22Rv1 (cell line): ENCODE results near the gene FAM168A.

Experiments used
- CTCF ChIP-seq: fragments of 450-650 bp; IDR thresholded peaks from 2 replicates; pipeline ENCODE4 v1.5.1; 2017; ENCODE audit warnings: mild to moderate bottlenecking
- ZFX ChIP-seq: fragments of 450-650 bp; IDR thresholded peaks from 2 replicates; pipeline ENCODE4 v1.6.1; 2017; ENCODE audit warnings: antibody characterized with exemption, borderline replicate concordance

- TF ChIP-seq CTCF: no peak
- TF ChIP-seq ZFX: no peak
These were observed 158.7 kb downstream of the FAM168A start for GRCh38 chr11:73439002-73439843.
